Measurements from ENCODE around the gene CLEC4D. TPM values are rescaled to one million over a fixed set of nuclear protein-coding genes. Genes with fewer than 3 reads are reported as not detected.
"Not testable (repeated sequence)": the region's sequence is repeated elsewhere in the genome, so short reads cannot be mapped to it uniquely, and the experiment has no call there.

CLEC4D gene
- not detected in 2 replicates for total RNA-seq

- no peak within 1 kb of the TSS for H3K4me3 Mint-ChIP-seq
- H3K27me3 Mint-ChIP-seq, result peaks cover 35% of the 10 kb centered on the region
- intact Hi-C loops (cut with micrococcal nuclease), result no loop called here
- no peaks in the 10 kb centered on the region for H3K36me3 Mint-ChIP-seq (ENCODE audit: low read depth)
- DNase-seq, result no peak
- no peak within 1 kb of the TSS for H3K27ac Mint-ChIP-seq
- H3K4me1 Mint-ChIP-seq, result no peaks in the 10 kb centered on the region
- H3K9me3 Mint-ChIP-seq, result no peaks in the 10 kb centered on the region
Measured at GRCh38 chr12:8513256-8513655, at the start of gene CLEC4D. TSS of gene CLEC4D (plus strand) at chr12:8513503. CDS start at chr12:8513733, 230 bp downstream.

GRCh38 chr12:8465301-8465996 lies 47.9 kb upstream of the CLEC4D start:
- Mint-ChIP-seq H3K4me1 (no peaks in the 10 kb centered on the region), H3K27ac (no peak overlapping the region), H3K4me3 (no peak overlapping the region), H3K27me3 (peaks cover 22% of the 10 kb centered on the region), H3K36me3 (ENCODE audit: low read depth) (no peaks in the 10 kb centered on the region), H3K9me3 (no peaks in the 10 kb centered on the region)
- no peak for DNase-seq
- intact Hi-C loops (cut with micrococcal nuclease), result no loop called here

GRCh38 chr12:8466241-8466640 lies 47.1 kb upstream of the CLEC4D start:
- no peaks in the 10 kb centered on the region for H3K9me3 Mint-ChIP-seq
- no peak overlapping the region for H3K27ac Mint-ChIP-seq
- no peak for DNase-seq
- no peaks in the 10 kb centered on the region for H3K36me3 Mint-ChIP-seq (ENCODE audit: low read depth)
- intact Hi-C loops (cut with micrococcal nuclease), result no loop called here
- H3K4me1 Mint-ChIP-seq, result no peaks in the 10 kb centered on the region
- H3K4me3 Mint-ChIP-seq, result no peak overlapping the region
- H3K27me3 Mint-ChIP-seq, result peaks cover 25% of the 10 kb centered on the region

GRCh38 chr12:8471090-8471489 lies 42.2 kb upstream of the CLEC4D start:
- Mint-ChIP-seq H3K27ac (no peak overlapping the region), H3K27me3 (peaks cover 44% of the 10 kb centered on the region), H3K9me3 (no peaks in the 10 kb centered on the region), H3K4me3 (no peak overlapping the region), H3K4me1 (no peaks in the 10 kb centered on the region), H3K36me3 (ENCODE audit: low read depth) (no peaks in the 10 kb centered on the region)
- intact Hi-C loops (cut with micrococcal nuclease), result no loop called here
- DNase-seq, result no peak

- Mint-ChIP-seq H3K4me1 (no peaks in the 10 kb centered on the region), H3K4me3 (no peak overlapping the region), H3K36me3 (ENCODE audit: low read depth) (no peaks in the 10 kb centered on the region), H3K27ac (no peak overlapping the region), H3K9me3 (no peaks in the 10 kb centered on the region), H3K27me3 (peaks cover 28% of the 10 kb centered on the region)
- no peak for DNase-seq
- intact Hi-C loops (cut with micrococcal nuclease), result no loop called here
Measured at GRCh38 chr12:8475508-8476203, 37.6 kb upstream of the CLEC4D start.

GRCh38 chr12:8482571-8483061 lies 30.7 kb upstream of the CLEC4D start:
- H3K36me3 Mint-ChIP-seq (ENCODE audit: low read depth), result no peaks in the 10 kb centered on the region
- intact Hi-C loops (cut with micrococcal nuclease), result no loop called here
- no peak overlapping the region for H3K27ac Mint-ChIP-seq
- H3K9me3 Mint-ChIP-seq, result peaks cover 6% of the 10 kb centered on the region
- H3K4me3 Mint-ChIP-seq, result no peak overlapping the region
- H3K27me3 Mint-ChIP-seq, result peaks cover 21% of the 10 kb centered on the region
- no peak for DNase-seq
- H3K4me1 Mint-ChIP-seq, result no peaks in the 10 kb centered on the region

GRCh38 chr12:8483079-8483478 lies 30.2 kb upstream of the CLEC4D start:
- H3K27me3 Mint-ChIP-seq, result peaks cover 20% of the 10 kb centered on the region

GRCh38 chr12:8491646-8492530 lies 21.4 kb upstream of the CLEC4D start:
- peaks cover 41% of the 10 kb centered on the region for H3K27me3 Mint-ChIP-seq
- no peak for DNase-seq
- H3K9me3 Mint-ChIP-seq, result peaks cover 9% of the 10 kb centered on the region
- intact Hi-C loops (cut with micrococcal nuclease), result loop anchor here (10.0 kb wide), 1 partner anchor 533 kb away; no protein-coding TSS in a partner anchor
- peaks cover 22% of the 10 kb centered on the region for H3K4me1 Mint-ChIP-seq
- H3K36me3 Mint-ChIP-seq (ENCODE audit: low read depth), result no peaks in the 10 kb centered on the region
- no peak overlapping the region for H3K4me3 Mint-ChIP-seq
- H3K27ac Mint-ChIP-seq, result no peak overlapping the region

More at GRCh38 chr12:8483079-8483478, 30.2 kb upstream of the CLEC4D start:
- DNase-seq, result no peak
- H3K4me1 Mint-ChIP-seq, result no peaks in the 10 kb centered on the region
- H3K4me3 Mint-ChIP-seq, result no peak overlapping the region
- no peaks in the 10 kb centered on the region for H3K36me3 Mint-ChIP-seq (ENCODE audit: low read depth)
- intact Hi-C loops (cut with micrococcal nuclease), result no loop called here
- H3K9me3 Mint-ChIP-seq, result peaks cover 7% of the 10 kb centered on the region
- no peak overlapping the region for H3K27ac Mint-ChIP-seq

GRCh38 chr12:8493084-8493483 lies 20.2 kb upstream of the CLEC4D start:
- Mint-ChIP-seq H3K36me3 (ENCODE audit: low read depth) (no peaks in the 10 kb centered on the region), H3K4me1 (peaks cover 22% of the 10 kb centered on the region), H3K9me3 (peaks cover 6% of the 10 kb centered on the region), H3K27me3 (peaks cover 43% of the 10 kb centered on the region), H3K27ac (peak overlapping the region; percentile 71), H3K4me3 (peak overlapping the region; percentile 38)
- peak; percentile 82 for DNase-seq
- intact Hi-C loops (cut with micrococcal nuclease), result loop anchor here (1.0 to 10.0 kb wide), 2 partner anchors 155 to 532 kb away; no protein-coding TSS in a partner anchor

- Mint-ChIP-seq H3K4me1 (peaks cover 22% of the 10 kb centered on the region), H3K27me3 (peaks cover 43% of the 10 kb centered on the region)
- H3K9me3 Mint-ChIP-seq; H3K4me3 Mint-ChIP-seq; H3K36me3 Mint-ChIP-seq (ENCODE audit: low read depth); DNase-seq; H3K27ac Mint-ChIP-seq: not testable (repeated sequence)
- intact Hi-C loops (cut with micrococcal nuclease), result loop anchor here (10.0 kb wide), 1 partner anchor 529 kb away; no protein-coding TSS in a partner anchor
Measured at GRCh38 chr12:8495671-8496070, 17.6 kb upstream of the CLEC4D start.

GRCh38 chr12:8496074-8496473 lies 17.2 kb upstream of the CLEC4D start:
- not testable (repeated sequence) for H3K36me3 Mint-ChIP-seq (ENCODE audit: low read depth); DNase-seq; H3K27ac Mint-ChIP-seq; H3K9me3 Mint-ChIP-seq; H3K4me3 Mint-ChIP-seq
- intact Hi-C loops (cut with micrococcal nuclease), result loop anchor here (10.0 kb wide), 1 partner anchor 529 kb away; no protein-coding TSS in a partner anchor
- peaks cover 43% of the 10 kb centered on the region for H3K27me3 Mint-ChIP-seq
- peaks cover 22% of the 10 kb centered on the region for H3K4me1 Mint-ChIP-seq

GRCh38 chr12:8499616-8500015 lies 13.7 kb upstream of the CLEC4D start:
- H3K36me3 Mint-ChIP-seq (ENCODE audit: low read depth), result no peaks in the 10 kb centered on the region
- no peaks in the 10 kb centered on the region for H3K9me3 Mint-ChIP-seq
- H3K27ac Mint-ChIP-seq, result no peak overlapping the region
- peaks cover 43% of the 10 kb centered on the region for H3K27me3 Mint-ChIP-seq
- intact Hi-C loops (cut with micrococcal nuclease), result loop anchor here (10.0 kb wide), 1 partner anchor 525 kb away; no protein-coding TSS in a partner anchor
- H3K4me3 Mint-ChIP-seq, result no peak overlapping the region
- no peak for DNase-seq
- peaks cover 4% of the 10 kb centered on the region for H3K4me1 Mint-ChIP-seq

GRCh38 chr12:8501720-8502119 lies 11.6 kb upstream of the CLEC4D start:
- DNase-seq, result no peak
- Mint-ChIP-seq H3K9me3 (no peaks in the 10 kb centered on the region), H3K36me3 (ENCODE audit: low read depth) (no peaks in the 10 kb centered on the region)

More at GRCh38 chr12:8501720-8502119, 11.6 kb upstream of the CLEC4D start:
- intact Hi-C loops (cut with micrococcal nuclease), result no loop called here
- Mint-ChIP-seq H3K27me3 (peaks cover 41% of the 10 kb centered on the region), H3K27ac (no peak overlapping the region), H3K4me1 (peaks cover 4% of the 10 kb centered on the region), H3K4me3 (no peak overlapping the region)

Data from activated CD4-positive, alpha-beta T cell treated with anti-CD3 and anti-CD28 coated beads, Interleukin-2, amount 10 ng/mL, durations not matched to agents 24 days and 14 days (primary cell).